Mammary epithelial cell (primary cell): ENCODE results near the gene UVRAG.

ENCODE experiments used
- EZH2 ChIP-seq: IDR thresholded peaks from 2 replicates; pipeline ENCODE4 v1.6.1; 2012; ENCODE audit warnings: low read length, inconsistent platforms, borderline replicate concordance
- TF ChIP-seq, protein P1 (sequence below), 2 donors: IDR thresholded peaks in 1 of 2; conservative IDR thresholded peaks in 1 of 2; 2 replicates each; pipeline ENCODE4 v1.5.1; 2011 to 2012; ENCODE audit warnings: inconsistent platforms in 2 of 2, low read length in 2 of 2, mild to moderate bottlenecking in 2 of 2, control low read depth in 1 of 2, low read depth in 1 of 2; ENCODE audit not compliant: insufficient read depth in 1 of 2; ENCODE audit errors: extremely low read depth in 1 of 2

GRCh38 chr11:75850787-75851186 lies 35.8 kb downstream of the UVRAG start:
- TF ChIP-seq, protein P1, sequence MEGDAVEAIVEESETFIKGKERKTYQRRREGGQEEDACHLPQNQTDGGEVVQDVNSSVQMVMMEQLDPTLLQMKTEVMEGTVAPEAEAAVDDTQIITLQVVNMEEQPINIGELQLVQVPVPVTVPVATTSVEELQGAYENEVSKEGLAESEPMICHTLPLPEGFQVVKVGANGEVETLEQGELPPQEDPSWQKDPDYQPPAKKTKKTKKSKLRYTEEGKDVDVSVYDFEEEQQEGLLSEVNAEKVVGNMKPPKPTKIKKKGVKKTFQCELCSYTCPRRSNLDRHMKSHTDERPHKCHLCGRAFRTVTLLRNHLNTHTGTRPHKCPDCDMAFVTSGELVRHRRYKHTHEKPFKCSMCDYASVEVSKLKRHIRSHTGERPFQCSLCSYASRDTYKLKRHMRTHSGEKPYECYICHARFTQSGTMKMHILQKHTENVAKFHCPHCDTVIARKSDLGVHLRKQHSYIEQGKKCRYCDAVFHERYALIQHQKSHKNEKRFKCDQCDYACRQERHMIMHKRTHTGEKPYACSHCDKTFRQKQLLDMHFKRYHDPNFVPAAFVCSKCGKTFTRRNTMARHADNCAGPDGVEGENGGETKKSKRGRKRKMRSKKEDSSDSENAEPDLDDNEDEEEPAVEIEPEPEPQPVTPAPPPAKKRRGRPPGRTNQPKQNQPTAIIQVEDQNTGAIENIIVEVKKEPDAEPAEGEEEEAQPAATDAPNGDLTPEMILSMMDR (conservative IDR thresholded peaks at IDR 0.05 in 1 of 2, IDR thresholded peaks at IDR 0.05 in 1 of 2; ENCODE audit: extremely low read depth in 1 of 2, insufficient read depth in 1 of 2, low read depth in 1 of 2, low read length in 2 of 2), result no peak
- TF ChIP-seq EZH2, result no peak
